ENCODE measurements around the gene MEX3A. TPM values are rescaled to one million over a fixed set of nuclear protein-coding genes. Genes with fewer than 3 reads are reported as not detected.

Gene MEX3A
- polyA plus RNA-seq, 3 donors = under 0.01 to 0.43 (median 0.26) TPM

- whole genome bisulfite sequencing, 3 donors = 25 to 46% (median 40%) methylated on average over 13 to 14 of the region's 14 CpGs
- H3K27ac ChIP-seq (ENCODE audit: low read depth, low read length) = peak overlapping the region; percentile 60
These were observed 24.6 kb upstream of the MEX3A start for GRCh38 chr1:156106624-156107488.

- H3K27ac ChIP-seq (ENCODE audit: low read depth, low read length) = peak overlapping the region; percentile 90
- WGBS, 3 donors = 39 to 62% (median 43%) methylated on average over 11 of the region's 11 CpGs
These were observed 22.9 kb upstream of the MEX3A start for GRCh38 chr1:156104861-156105832.

- H3K27ac ChIP-seq (ENCODE audit: low read depth, low read length) = peak overlapping the region; percentile 90
- 27 to 39% (median 27%) methylated on average over 15 of the region's 15 CpGs for WGBS, 3 donors
These were observed 22.0 kb upstream of the MEX3A start for GRCh38 chr1:156104065-156104810.

GRCh38 chr1:156103521-156103947 is 21.3 kb upstream of the MEX3A start:
- H3K27ac ChIP-seq (ENCODE audit: low read depth, low read length) = peak overlapping the region; percentile 70
- WGBS, 3 donors = 48 to 68% (median 53%) methylated on average over 9 of the region's 9 CpGs

GRCh38 chr1:156102633-156103511 is 20.6 kb upstream of the MEX3A start:
- WGBS, 3 donors = 47 to 64% (median 49%) methylated on average over 16 of the region's 16 CpGs
- H3K27ac ChIP-seq (ENCODE audit: low read depth, low read length) = peak overlapping the region; percentile 29

- WGBS, 3 donors = 64 to 75% (median 64%) methylated on average over 6 of the region's 6 CpGs
- H3K27ac ChIP-seq (ENCODE audit: low read depth, low read length) = no peak overlapping the region
These were observed 19.6 kb upstream of the MEX3A start for GRCh38 chr1:156101880-156102279.

GRCh38 chr1:156100205-156100995 is 18.1 kb upstream of the MEX3A start:
- WGBS, 3 donors = 62 to 74% (median 70%) methylated on average over 4 of the region's 4 CpGs
- no peak overlapping the region for H3K27ac ChIP-seq (ENCODE audit: low read depth, low read length)

- H3K27ac ChIP-seq (ENCODE audit: low read depth, low read length) = no peak overlapping the region
- WGBS, 3 donors = 73 to 82% (median 81%) methylated on average over 3 of the region's 3 CpGs
These were observed 17.0 kb upstream of the MEX3A start for GRCh38 chr1:156099282-156099681.

- H3K27ac ChIP-seq (ENCODE audit: low read depth, low read length) = no peak overlapping the region
- WGBS, 3 donors = 75 to 89% (median 80%) methylated on average over 2 of the region's 2 CpGs
These were observed 16.5 kb upstream of the MEX3A start for GRCh38 chr1:156098784-156099183.

- H3K27ac ChIP-seq (ENCODE audit: low read depth, low read length) = peak overlapping the region; percentile 40
- WGBS, 3 donors = 80 to 90% (median 87%) methylated on average over 9 of the region's 9 CpGs
These were observed 15.4 kb upstream of the MEX3A start for GRCh38 chr1:156097499-156098178.

GRCh38 chr1:156096640-156097391 is 14.6 kb upstream of the MEX3A start:
- H3K27ac ChIP-seq (ENCODE audit: low read depth, low read length) = peak overlapping the region; percentile 53
- WGBS, 3 donors = 6 to 22% (median 8%) methylated on average over 14 of the region's 14 CpGs

- 72 to 88% (median 74%) methylated on average over 3 of the region's 3 CpGs for WGBS, 3 donors
- H3K27ac ChIP-seq (ENCODE audit: low read depth, low read length) = no peak overlapping the region
These were observed 13.7 kb upstream of the MEX3A start for GRCh38 chr1:156095906-156096508.

- WGBS, 3 donors = 71 to 75% (median 74%) methylated on average over 2 of the region's 2 CpGs
- no peak overlapping the region for H3K27ac ChIP-seq (ENCODE audit: low read depth, low read length)
These were observed 9.3 kb upstream of the MEX3A start for GRCh38 chr1:156091610-156092009.

- H3K27ac ChIP-seq (ENCODE audit: low read depth, low read length) = no peak overlapping the region
- WGBS, 3 donors = 29 to 39% (median 38%) methylated on average over 14 of the region's 14 CpGs
These were observed 8.5 kb upstream of the MEX3A start for GRCh38 chr1:156090840-156091188.

GRCh38 chr1:156090138-156090839 is 8.0 kb upstream of the MEX3A start:
- 28 to 40% (median 28%) methylated on average over 5 of the region's 5 CpGs for WGBS, 3 donors
- H3K27ac ChIP-seq (ENCODE audit: low read depth, low read length) = no peak overlapping the region
